K562 (cell line): ENCODE measurements around the gene POU3F3. TPM values are rescaled to one million over a fixed set of nuclear protein-coding genes. Genes with fewer than 3 reads are reported as not detected.

Source experiments
- ATAC-seq: fragments of 200-7000 bp; cut with Tn5 transposase; 3 replicates; pipeline ENCODE4 v1.9.1; 2020; ENCODE audit warnings: moderate library complexity
- BruUV-seq: library from RNA; stranded (reverse); fragments of 400-500 nt; replicated peaks from 2 replicates; lab custom pipeline; 2021; lab: Mats Ljungman, UMichigan
- CTCF ChIA-PET: fragments of 300-600 bp; formaldehyde crosslinking; extraction: SDS; loops from one replicate; lab custom pipeline; 2021; ENCODE audit warnings: low intra/inter-chr PET ratio; lab: Yijun Ruan, JAX
- POLR2A ChIA-PET: fragments of 300-600, 350-650 bp; sonication (Branson Sonifier 250); formaldehyde crosslinking; extraction: SDS; loops from one replicate; lab custom pipeline; 2021; ENCODE audit warnings: antibody characterized with exemption, inconsistent platforms; lab: Yijun Ruan, JAX
- DNase-seq, 4 experiments: peaks; one replicate each; pipeline versions ENCODE4 v3.0.0 to v3.0.0-alpha.2; 2011 to 2018; ENCODE audit warnings: low spot score in 3 of 4, mixed read lengths in 3 of 4; ENCODE audit errors: extremely low read depth in 1 of 4
- FAIRE-seq: peaks from 2 replicates; lab custom pipeline; 2011; peaks lifted over from hg19 to GRCh38; lab: Jason Lieb, UNC
- H2AFZ ChIP-seq: 2 replicates; pipeline ENCODE4 v1.6.0; 2011; ENCODE audit warnings: low read depth, low read length, control low read depth, inconsistent platforms
- H3K27ac ChIP-seq: fragments of 200-600 bp; 3 replicates; pipeline ENCODE4 v1.8.0; 2011; ENCODE audit warnings: low read depth, mild to moderate bottlenecking, control low read depth, inconsistent platforms, low read length, moderate library complexity, mixed read lengths; ENCODE audit errors: extremely low read depth
- H3K27me3 ChIP-seq, 2 experiments: fragments of 300-600 bp in 1 of 2; 2 replicates in 1 of 2; 3 replicates in 1 of 2; pipeline versions ENCODE4 v1.6.0 to v1.8.0; 2011; ENCODE audit warnings: inconsistent platforms in 2 of 2, low read length in 2 of 2, mild to moderate bottlenecking in 1 of 2, mixed read lengths in 1 of 2, moderate library complexity in 1 of 2; ENCODE audit not compliant: control insufficient read depth in 2 of 2, insufficient read depth in 2 of 2
- H3K36me3 ChIP-seq: fragments of 300-600 bp; 3 replicates; pipeline ENCODE4 v1.8.0; 2011; ENCODE audit warnings: mild to moderate bottlenecking, low read length, inconsistent platforms; ENCODE audit not compliant: control insufficient read depth, insufficient read depth
- H3K4me1 ChIP-seq, 2 experiments: fragments of 200-600 bp in 1 of 2; replicated peaks in 1 of 2; 2 replicates in 1 of 2; 3 replicates in 1 of 2; pipeline versions ENCODE4 v1.5.1 to v1.8.0; 2011; ENCODE audit warnings: inconsistent platforms in 2 of 2, low read length in 2 of 2, mild to moderate bottlenecking in 1 of 2, mixed read lengths in 1 of 2, moderate library complexity in 1 of 2; ENCODE audit not compliant: control insufficient read depth in 2 of 2, insufficient read depth in 2 of 2
- H3K4me2 ChIP-seq: 2 replicates; pipeline ENCODE4 v1.6.1; 2011; ENCODE audit warnings: low read length, control low read depth, inconsistent platforms, mixed read lengths; ENCODE audit not compliant: insufficient read depth
- H3K4me3 ChIP-seq: fragments of 200-600 bp; sonication (generic), shearing (Covaris generic); 2 replicates; pipeline ENCODE4 v1.5.1; 2016; ENCODE audit warnings: control low read depth, inconsistent platforms
- H3K79me2 ChIP-seq: fragments of 200-600 bp; 3 replicates; pipeline ENCODE4 v1.8.0; 2011; ENCODE audit warnings: low read length, inconsistent platforms; ENCODE audit not compliant: control insufficient read depth, insufficient read depth
- H3K9ac ChIP-seq, 2 experiments: 2 replicates each; pipeline versions ENCODE4 v1.6.0 to v1.6.1; 2011; ENCODE audit warnings: low read depth in 2 of 2, low read length in 2 of 2, control low read depth in 1 of 2, inconsistent platforms in 1 of 2, mild to moderate bottlenecking in 1 of 2, mixed read lengths in 1 of 2; ENCODE audit not compliant: insufficient read depth in 1 of 2
- H3K9me1 ChIP-seq: one replicate; pipeline ENCODE4 v1.6.0; 2011; ENCODE audit warnings: inconsistent platforms, mild to moderate bottlenecking, low read length, moderate library complexity; ENCODE audit not compliant: control insufficient read depth, insufficient read depth
- H3K9me3 ChIP-seq: replicated peaks from 2 replicates; pipeline ENCODE4 v1.5.1; 2011; ENCODE audit warnings: low read depth, low read length, inconsistent platforms; ENCODE audit not compliant: control insufficient read depth, insufficient read depth
- H4K20me1 ChIP-seq: replicated peaks from 2 replicates; pipeline ENCODE4 v1.6.1; 2011; ENCODE audit warnings: low read length, inconsistent platforms, mixed read lengths; ENCODE audit not compliant: control insufficient read depth, insufficient read depth
- CREBBP ChIP-seq: IDR thresholded peaks from one replicate; pipeline ENCODE4 v1.6.1; 2012; ENCODE audit warnings: low read depth, mild to moderate bottlenecking, control low read depth, inconsistent platforms, low read length
- CTBP1 ChIP-seq: fragments of 450-650 bp; IDR thresholded peaks from 2 replicates; pipeline ENCODE4 v1.6.1; 2016; ENCODE audit warnings: borderline replicate concordance
- DLX4 ChIP-seq: fragments of 250-450 bp; sonication (Bioruptor Pico); IDR thresholded peaks from 2 replicates; pipeline ENCODE4 v1.6.1; 2021; ENCODE audit warnings: mild to moderate bottlenecking
- PHF20 ChIP-seq: fragments of 450-650 bp; IDR thresholded peaks from 2 replicates; pipeline ENCODE4 v1.6.1; 2018; ENCODE audit not compliant: partially characterized antibody
- TFE3 ChIP-seq: fragments of 450-650 bp; formaldehyde crosslinking; IDR thresholded peaks from 2 replicates; pipeline ENCODE4 v1.4.0; 2020; ENCODE audit warnings: mild to moderate bottlenecking, mixed read lengths
- WGBS: fragments of 100-300 bp; shearing (Covaris generic); methylation state at CpG from one replicate; pipeline ENCODE4 v1.1.6; 2016; ENCODE audit warnings: low coverage, mixed read lengths; ENCODE audit not compliant: insufficient coverage; ENCODE audit errors: missing lambda C conversion rate; 5-methylcytosine and 5-hydroxymethylcytosine counted together
- in situ Hi-C: fragments of 300-500 bp; cut with MboI; formaldehyde crosslinking; loops from 4 replicates; pipeline ENCODE4 v1.15.0; 2018; ENCODE audit warnings: inconsistent platforms, mixed read lengths
- intact Hi-C: fragments of 100-400 bp; cut with micrococcal nuclease; formaldehyde crosslinking; loops from 2 replicates; pipeline ENCODE4 v1.14.2; 2022
- polyA plus RNA-seq, 8 experiments: library from polyadenylated mRNA; depleted of rRNA in 4 of 8; stranded (reverse) in 5 of 8; unstranded in 3 of 8; fragments of >200 nt; fragmentation: Nextera tagmentation in 2 of 8; fragmentation: Illumina TruSeq in 1 of 8; extraction: Ambion mirVana in 2 of 8; extraction: Trizol in 1 of 8; gene quantifications; 2 replicates each; pipeline versions ENCODE4 v1.2.1 to v1.2.3, GENCODE V29; 2011 to 2014; ENCODE audit warnings: inconsistent platforms in 1 of 8, missing spikeins in 1 of 8
- total RNA-seq, 7 experiments: library from RNA; depleted of rRNA in 6 of 7; stranded (reverse); fragments of >200 nt in 6 of 7; fragmentation: Illumina TruSeq in 2 of 7; extraction: Trizol in 2 of 7; gene quantifications; 2 replicates each; pipeline versions ENCODE4 v1.2.1 to v1.2.3, GENCODE V29; 2011 to 2021; ENCODE audit warnings: low replicate concordance in 1 of 7

The POU3F3 gene
- total and polyA plus RNA-seq, 9 of the 15 experiments (the other 6 are each of a cell fraction or from before 2014, with no cell fraction given), result not detected

- no peak for DNase-seq
- Histone ChIP-seq H3K9me1 (no peaks in the 10 kb centered on the region), H3K9ac (no peak overlapping the region), H2AFZ (no peak overlapping the region), H3K4me1 (peaks cover 0 to 20% of the 10 kb centered on the region in 2 experiments; a peak in 1 of 5 replicates), H3K27me3 (peaks cover 0 to 20% of the 10 kb centered on the region in 2 experiments; a peak in 2 of 5 replicates), H3K4me3 (no peak overlapping the region), H3K79me2 (no peaks in the 10 kb centered on the region), H3K36me3 (no peaks in the 10 kb centered on the region), H3K4me2 (no peak overlapping the region), H3K9me3 (no peaks in the 10 kb centered on the region), H3K27ac (no peak overlapping the region), H4K20me1 (no peaks in the 10 kb centered on the region)
- 0% methylated on average over 1 of the region's 1 CpG for WGBS
- no peak for ATAC-seq
- in situ Hi-C loops, result no loop called here
- ChIA-PET POLR2A (no interaction called here), CTCF (no interaction called here)
- intact Hi-C loops, result no loop called here
- TF ChIP-seq TFE3 (CRISPR knock-in tag) (no peak), CREBBP (no peak), CTBP1 (no peak), DLX4 (CRISPR knock-in tag) (no peak), PHF20 (no peak)
- no TSS peak for BruUV-seq
- no peak for FAIRE-seq
Observed at GRCh38 chr2:104840156-104840555, 13.8 kb upstream of the POU3F3 start.
